GM18498 (cell line): ENCODE results near the gene C17orf100.

Experiments used
- ATAC-seq: cut with Tn5 transposase; IDR thresholded peaks from one replicate; pipeline ENCODE4 v1.9.1; 2021; ENCODE audit warnings: mild to moderate bottlenecking, moderate library complexity; ENCODE audit not compliant: unreplicated experiment

The C17orf100 gene

DNA sequence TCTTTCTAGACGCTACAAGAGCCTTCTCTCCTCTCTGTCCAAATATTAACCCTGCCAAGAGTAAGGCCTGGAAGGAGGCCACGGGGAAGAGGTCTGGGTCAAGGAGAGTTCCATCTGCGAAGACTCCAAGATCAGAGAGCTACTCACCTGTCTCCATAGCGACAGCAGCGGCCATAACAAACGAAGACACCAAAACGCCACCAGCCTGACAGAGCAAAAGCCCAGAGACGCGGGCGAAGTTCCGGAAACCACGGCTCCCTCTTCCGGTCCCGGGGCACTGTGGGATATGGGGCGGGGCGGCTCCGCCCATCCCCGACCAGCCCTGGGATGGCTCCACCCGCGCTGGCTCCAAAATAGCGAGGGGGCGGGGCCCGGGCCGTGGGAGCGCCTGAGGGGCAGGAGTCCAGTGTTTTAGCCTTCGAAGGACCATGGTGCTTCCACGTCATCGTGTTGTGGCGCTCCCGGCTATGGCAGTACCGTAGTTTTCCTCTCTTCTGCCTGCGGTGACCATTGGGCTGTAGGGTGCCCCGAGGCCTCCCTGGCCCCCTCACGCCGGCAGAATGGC lies at the start of gene C17orf100, which contains the start of gene MED31:
C17orf100 (plus strand) TSS at position 409 of the 565 bp plus-strand sequence; CDS start at position 561, 152 bp downstream.
MED31 (minus strand) TSS at position 252 of the 565 bp plus-strand sequence; CDS start at position 175, 77 bp downstream.
- ATAC-seq, result peak; percentile 88

DNA sequence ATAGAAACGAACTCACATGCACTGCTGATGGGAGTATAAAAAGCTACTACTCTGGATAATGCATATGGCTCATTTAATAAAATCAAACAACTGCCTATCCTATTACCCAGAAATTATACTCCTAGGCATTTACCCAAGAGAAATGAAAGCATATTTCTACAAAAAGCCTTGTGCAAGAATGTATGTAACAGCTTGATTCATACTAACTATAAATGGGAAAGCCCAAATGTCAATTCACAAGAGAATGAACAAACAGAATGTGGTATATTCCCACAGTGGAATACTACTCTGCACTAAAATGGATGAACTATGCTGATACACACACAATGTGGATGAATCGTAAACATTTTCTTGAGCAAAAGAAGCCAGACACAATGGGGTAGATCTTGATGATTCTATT lies 49.4 kb upstream of the C17orf100 start:
- ATAC-seq, result no peak

DNA sequence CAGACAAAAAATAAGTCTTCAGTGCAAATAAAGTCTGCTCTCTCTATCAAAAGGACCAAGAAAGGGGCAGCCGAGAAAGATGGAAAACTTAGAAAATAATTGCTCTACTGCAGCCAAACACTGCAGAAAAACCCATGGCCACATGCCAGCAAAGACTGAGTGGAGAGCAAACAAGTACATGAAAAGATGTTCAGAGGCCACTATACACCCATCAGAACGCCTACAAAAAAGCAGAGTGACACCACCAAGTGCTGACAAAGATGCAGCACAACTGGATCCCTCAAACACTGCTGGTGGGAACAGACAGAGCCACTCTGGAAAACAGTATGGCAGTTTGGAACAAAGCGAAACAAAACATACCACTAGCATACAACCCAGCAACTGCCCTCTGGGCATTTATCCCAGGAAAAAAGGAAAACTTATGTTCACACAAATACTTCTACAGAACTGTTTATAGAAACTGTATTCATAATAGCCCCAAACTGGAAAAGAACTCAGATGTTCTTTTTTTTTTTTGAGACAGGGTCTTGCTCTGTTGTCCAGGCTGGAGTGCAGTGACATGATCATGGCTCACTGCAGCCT lies 47.7 kb upstream of the C17orf100 start:
- no peak for ATAC-seq

DNA sequence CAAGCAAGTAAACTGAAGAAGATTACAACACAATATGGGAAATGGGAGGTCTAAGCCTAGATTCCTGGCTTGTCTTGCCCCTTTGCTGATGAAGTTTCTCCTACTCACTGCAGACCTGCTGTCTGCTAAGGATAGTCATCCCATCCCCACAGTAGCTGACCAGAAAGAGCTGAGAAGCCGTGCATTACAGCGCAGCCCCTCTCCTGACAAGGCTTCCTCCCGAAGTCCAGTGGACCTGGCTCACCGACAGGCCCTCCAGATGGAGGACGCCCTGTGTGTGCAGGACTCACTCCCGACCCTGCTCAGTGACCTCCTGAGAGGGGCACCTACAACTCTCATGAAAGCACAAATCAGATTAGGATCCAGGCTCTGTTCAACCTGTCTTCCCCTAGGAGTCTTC lies 46.4 kb upstream of the C17orf100 start:
- ATAC-seq, result no peak

DNA sequence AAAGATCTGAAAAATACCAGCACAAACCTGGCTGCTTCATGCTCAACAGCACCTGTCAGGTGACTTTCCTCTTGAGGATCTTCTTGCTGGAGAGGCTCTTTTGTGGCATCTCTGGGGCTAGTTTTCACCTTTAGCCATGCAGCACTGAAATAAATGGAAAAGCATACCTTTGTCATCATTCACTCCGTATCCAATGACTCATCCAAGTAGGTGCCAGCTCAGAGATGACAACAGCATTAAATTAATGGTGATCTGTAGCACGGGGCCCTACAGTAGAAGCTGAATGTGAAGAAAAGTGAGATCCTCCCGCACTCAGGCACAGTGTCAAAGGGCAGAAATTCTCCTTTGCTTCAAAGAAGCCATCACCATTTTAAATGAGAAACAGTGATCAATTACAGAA lies 43.2 kb upstream of the C17orf100 start:
- ATAC-seq, result no peak

DNA sequence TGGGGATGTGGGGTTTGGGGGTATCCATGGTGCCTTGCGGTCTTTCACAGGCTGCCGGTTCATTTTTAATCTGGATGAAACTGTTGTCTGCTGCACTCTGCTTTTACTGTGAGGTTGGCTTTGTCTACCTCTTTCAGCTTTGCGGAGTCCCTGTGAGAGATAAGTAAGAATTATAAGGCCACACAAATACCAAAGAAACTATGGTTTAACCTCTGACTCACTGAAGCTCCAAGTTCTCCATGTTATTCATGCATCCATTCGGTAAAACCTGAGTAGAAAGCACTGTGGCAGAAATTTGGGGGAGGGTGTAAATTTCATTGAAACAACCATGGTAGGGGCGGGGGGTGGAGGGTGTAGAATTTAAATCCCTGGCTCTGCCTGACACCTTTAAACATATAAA lies 41.6 kb upstream of the C17orf100 start:
- no peak for ATAC-seq

DNA sequence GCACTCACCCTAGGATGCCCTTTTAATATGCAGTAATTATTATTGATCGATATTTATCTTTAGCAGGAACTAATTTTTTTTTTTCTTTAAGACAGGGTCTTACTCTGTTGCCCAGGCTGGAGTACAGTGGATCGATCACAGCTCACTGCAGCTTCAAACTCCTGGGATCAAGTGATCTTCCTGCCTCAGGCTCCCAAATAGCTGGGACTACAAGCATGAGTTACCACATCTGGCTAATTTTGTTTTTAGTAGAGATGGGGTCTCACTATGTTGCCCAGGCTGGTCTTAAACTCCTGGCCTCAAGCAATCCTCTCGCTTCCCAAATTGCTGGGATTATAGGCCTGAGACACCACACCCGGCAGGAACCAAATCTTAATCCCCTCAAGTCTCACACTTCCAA lies 40.3 kb upstream of the C17orf100 start:
- ATAC-seq, result no peak

DNA sequence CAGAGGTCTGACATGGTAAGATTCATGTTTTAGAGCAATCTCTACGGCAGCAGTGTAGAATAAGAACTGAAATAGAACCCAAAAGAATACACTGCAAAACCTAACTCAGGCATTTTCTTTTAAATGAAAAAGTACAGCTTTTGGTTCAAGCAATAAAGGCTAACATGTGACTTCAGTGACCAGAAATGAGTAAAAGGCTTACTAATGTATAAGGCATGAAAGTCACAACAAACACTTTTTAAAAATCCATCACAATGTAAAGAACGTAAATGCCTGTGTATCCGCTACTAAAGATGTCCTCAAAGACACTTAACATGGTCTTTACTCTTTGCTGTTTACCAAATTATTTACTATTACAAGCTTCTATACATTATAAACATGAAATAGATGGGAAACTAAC lies 27.6 kb upstream of the C17orf100 start:
- ATAC-seq, result no peak

DNA sequence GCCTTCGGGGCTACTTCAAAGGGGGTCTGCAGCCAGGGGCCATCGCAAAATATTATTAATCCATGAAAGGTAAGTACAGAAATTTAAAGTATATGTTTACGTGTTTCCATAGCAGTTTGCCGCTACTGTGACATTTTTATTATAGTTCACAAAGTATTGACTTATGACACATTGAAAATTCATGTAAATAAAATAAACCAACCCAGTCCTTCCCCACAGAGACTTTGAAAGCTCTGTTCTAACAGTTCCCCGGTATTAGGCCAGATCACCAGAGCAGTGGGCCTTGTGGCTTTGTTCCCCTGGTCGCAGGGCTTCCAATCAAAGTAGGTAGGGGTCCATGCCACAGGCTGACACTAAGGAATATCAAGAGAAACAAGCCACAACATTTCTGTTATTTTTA lies 24.9 kb upstream of the C17orf100 start:
- no peak for ATAC-seq

DNA sequence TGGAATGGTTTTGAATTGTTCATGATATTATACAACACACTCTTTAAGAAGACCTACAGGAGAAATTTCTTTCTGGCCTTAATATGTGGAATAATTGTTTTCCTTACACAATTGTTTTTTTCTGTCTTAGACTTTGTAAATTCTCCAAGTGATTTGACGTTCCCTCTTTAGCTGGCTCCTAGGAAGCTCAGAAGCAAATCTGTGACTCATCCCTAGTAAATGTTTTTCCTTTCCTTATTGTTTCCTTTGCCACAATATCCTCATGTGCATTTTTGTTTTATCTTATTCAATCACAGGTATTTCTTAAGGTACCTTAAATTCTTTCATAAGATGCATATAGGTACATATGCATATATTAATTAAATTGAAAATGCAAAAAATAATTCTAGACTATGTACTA lies 24.5 kb upstream of the C17orf100 start:
- ATAC-seq, result no peak

DNA sequence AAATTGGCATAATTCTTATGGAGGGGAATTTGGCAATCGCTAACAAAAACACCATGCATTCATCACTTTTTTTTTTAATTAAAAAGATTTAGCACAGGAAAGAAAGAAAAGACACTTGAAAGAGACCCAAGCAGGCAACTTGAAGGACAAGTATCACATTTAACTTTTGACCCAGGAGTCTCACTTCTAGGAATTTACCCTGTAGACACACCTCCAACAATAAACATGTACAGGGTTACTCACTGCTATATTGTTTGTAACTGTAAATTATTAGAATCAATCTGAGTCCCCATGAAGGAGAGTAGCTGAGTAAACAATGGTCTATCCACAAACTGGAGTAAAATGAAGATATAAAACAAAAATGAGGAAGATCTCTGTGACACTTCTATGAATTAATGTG lies 21.2 kb upstream of the C17orf100 start:
- no peak for ATAC-seq

DNA sequence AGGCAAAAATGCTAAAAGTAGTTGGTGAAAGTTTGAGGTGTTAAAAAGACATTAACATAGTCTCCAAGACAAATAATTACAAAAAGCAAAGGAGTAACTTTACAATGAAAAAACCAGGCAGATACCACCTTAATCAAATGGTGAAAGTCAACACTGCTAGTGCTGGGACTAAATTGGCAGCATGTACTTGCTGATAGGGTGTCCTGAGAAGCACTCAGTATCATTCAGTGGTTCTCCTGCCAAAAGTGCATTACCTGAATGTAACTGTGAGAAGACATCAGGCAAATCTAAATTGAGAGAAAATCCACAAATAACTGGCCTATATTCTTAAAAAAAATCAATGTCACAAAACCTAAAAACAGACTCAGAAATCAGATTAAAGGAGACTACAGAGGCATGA lies 19.0 kb upstream of the C17orf100 start:
- no peak for ATAC-seq

DNA sequence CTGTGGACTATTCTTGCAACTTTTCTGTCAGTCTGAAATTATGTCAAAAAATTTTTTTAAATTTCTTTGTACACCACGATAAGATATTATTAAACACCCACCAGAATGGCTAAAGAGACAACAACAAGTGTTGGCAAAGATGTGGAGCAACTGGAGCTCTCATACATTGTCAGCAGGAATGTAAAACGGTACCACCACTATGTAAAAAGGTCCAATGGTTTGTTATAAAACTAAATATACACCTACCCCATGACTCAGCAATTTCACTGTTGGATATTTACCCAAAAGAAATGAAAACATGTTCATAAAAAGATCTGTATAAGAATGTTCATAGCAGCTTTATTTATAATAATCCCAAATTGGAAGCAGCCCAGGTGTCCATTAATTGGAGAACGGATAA lies 18.3 kb upstream of the C17orf100 start:
- ATAC-seq, result no peak

DNA sequence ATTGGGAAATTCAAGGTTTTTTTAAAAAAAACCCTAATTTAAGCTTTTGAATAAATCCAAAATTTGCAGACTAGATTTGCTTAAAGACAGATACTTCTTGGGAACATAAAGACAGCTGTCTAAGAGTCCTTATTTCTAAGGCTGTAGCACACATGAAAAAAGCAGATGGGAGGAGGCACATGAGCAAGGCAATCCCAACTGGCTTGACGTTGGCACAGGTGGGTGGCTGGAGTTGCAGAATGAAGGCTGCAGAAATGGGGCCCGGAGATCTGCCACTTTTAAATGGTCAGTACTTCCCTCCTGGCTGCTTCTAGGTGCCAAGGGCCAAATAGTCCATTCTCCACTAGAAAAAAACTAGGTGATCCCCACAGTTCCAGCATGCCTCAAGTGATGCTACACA lies 15.5 kb upstream of the C17orf100 start:
- ATAC-seq, result no peak

DNA sequence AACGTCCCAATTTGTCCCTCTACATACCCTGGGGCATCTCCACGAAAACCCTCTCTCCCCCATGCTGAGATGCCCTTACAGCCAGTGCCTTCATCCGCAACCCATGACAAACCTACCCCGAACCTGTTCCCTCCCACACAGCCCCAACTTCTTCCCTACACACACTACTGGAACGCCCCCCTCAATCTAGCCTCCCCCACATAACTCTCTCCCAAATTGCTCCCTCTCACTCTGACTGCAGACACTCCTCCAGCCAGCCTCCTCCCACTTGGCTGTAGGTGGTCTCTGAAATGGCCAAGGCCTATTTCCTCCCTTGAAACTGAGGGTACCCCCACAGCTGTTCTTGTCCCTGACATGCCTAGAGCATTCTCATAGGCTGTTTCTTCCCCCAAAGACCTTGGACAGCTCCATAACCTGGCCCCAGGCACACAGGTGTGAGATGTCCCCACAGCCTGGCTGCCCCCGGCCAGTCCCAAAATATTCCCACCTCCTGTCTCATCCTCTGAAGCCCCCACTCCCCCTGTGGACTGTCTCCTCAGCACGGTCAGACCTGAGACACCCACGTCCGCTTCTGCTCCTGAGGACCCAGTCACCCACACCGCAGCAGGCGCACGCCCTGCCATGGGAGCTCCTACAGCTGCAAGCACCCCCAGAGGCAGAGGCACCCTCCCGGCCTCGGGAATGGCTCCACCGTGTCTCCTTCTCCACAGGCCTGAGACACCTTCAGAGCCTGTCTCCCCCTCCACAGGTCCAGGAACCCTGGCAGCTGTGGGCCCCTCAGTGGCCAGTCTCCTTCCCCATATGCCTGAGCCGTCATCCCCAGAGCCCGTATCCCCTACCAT lies 14.7 kb upstream of the C17orf100 start:
- ATAC-seq, result no peak

DNA sequence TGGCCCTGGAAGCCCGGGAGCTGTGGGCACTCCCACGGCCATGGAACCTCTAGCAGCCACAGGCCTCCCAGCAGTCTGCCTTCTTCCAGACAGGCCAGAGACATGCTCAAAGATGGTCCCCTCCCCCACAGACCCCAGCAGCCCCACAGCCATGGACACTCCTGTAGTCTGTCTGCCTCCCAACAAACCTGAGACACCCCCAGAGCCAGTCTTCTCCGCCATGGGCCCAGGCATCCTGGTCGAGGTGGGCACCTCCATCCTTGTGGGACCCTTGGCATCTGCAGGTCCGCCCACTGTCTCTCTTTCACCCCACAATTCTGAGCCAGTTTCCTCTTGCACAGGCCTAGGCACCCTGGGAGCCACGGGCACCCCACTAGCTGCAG lies 14.1 kb upstream of the C17orf100 start:
- no peak for ATAC-seq

DNA sequence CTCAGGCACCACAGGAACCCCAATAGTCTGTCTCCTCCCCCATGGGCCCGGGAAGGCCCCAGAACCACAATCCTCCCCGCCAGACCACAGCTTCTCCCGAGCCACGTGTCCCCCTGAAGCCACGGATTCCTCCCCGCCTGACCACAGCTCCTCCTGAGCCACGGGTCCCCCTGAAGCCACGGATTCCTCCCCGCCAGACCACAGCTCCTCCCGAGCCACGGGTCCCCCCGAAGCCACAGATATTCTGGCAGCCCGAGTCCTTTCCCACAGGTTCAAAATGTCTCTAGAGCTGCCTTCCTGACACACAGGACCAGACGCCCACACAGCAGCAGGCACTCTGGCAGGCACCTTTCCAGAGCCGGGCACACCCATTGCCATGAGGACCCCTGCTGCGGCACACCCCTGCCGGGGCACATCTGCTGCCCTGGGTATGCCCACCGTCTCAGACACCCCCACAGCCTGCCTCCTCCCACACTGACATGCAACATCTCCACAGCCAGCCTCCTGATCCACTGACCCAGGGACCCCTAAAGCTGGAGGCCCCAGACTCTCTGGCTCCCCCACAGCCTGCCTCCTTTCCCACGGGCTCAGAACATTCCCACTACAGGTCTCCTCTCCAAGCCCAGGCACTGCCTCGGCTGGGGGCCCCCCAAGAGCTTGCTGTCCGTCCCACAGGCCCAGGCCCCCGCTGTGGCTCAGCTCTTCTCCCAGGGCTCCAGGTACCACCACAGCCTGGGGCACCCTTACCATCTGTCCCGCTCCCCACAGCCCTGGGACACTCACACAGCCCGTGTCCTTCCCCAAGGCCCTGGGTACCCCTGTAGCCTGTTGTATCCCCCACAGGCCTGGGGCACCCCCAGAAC lies 13.3 kb upstream of the C17orf100 start:
- ATAC-seq, result no peak

DNA sequence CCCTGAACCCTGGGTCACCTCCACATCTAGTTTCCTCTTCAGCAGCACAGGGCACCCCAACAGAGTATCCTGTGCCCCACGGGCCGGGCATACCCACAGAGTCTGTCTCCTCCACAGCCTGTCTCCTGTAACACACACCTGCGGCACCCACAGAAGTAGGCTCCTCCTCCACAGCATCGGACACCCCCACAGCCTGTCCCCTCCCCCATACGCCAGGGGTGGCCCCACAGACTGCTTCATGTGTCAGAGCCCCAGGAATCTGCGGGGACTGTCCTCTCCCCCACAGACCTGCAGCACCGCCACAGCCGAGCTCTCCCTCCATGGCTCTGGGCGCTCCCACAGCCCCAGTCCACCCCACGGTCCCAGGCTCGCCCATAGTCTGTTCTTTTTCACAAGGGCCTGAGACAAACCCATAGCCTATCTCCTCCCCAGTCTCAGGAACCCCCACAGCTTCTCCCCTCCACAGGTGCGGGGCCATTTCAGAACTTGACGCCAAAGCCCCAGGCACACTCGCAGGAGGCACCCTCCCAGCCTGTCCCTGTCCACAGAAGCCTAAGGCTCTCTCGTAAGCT lies 12.5 kb upstream of the C17orf100 start:
- no peak for ATAC-seq

DNA sequence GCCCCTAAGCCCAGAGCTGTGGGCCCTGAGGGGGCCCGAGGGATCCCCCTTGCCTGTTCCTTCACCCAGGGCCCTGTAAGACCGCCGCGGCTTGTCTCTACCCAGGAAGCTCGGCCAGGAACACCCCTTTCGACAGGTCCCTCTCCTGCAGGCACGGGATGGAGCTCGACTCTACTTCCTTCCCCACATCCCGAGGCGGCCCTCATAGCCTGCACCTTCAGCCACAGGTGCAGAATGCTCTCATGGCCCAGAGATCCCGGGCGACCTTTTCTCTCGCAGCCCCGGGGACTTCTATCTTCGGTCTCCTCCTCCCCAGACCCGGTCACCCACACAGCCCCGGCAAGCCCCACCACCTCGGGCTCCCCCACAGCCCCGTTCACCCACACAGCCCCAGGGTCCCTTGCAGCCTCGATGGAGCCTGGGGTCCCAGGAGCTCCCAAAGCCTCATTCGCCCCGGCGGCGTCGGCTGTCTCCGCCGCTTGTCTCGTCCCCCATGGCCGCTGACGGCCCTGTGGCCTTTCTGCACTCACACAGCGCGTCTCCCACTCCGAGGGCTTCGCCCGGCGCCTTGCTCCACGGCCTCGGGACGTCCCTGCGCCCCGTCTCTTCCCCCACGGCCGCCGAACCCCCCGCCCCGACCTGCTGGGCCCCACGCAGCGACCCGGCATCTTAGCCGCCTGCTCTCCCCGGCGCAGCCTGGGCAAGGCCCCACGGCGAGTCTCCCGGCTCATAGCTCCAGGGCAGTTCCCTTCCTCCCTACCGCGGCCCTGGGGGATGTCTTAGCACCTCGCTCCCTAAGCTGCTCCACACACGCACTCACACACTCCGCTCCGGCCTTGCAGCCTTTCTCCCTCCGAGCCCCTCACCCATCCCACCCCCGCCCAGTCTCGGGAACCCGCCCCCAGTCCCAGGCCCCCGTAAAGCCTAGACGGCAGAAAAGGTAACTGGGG lies 11.7 kb upstream of the C17orf100 start:
- ATAC-seq, result peak; percentile 16
